Hypothalamus (tissue), 51 donors: ENCODE measurements around the gene CCDC141.
A peak's percentile ranks its signal among the peaks of the same experiment; 100 is the strongest.

Experiments
- DNase-seq, 51 donors: peaks; one replicate each; lab custom pipeline; 2025; lab: John Stamatoyannopoulos, UW

Gene CCDC141

DNA sequence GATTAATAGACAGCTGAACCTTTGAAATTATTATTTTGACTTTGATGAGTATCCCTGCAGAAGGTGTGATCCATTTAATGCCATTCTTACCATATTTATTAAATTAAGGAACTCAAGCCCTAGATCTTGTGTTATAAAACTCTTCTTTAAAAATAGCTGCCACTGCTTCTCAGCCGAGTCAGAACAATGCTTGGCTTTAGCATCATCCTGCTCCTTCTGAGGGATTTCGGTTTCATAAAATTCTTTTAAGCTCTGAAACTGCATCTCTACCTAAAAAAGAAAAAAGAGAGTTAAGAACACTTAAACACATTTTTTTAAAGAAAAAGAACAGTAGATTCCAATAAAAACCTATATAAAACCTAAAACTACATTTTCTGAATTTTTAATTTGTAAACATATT is 172.1 kb downstream of the CCDC141 start:
- DNase-seq: no peak

DNA sequence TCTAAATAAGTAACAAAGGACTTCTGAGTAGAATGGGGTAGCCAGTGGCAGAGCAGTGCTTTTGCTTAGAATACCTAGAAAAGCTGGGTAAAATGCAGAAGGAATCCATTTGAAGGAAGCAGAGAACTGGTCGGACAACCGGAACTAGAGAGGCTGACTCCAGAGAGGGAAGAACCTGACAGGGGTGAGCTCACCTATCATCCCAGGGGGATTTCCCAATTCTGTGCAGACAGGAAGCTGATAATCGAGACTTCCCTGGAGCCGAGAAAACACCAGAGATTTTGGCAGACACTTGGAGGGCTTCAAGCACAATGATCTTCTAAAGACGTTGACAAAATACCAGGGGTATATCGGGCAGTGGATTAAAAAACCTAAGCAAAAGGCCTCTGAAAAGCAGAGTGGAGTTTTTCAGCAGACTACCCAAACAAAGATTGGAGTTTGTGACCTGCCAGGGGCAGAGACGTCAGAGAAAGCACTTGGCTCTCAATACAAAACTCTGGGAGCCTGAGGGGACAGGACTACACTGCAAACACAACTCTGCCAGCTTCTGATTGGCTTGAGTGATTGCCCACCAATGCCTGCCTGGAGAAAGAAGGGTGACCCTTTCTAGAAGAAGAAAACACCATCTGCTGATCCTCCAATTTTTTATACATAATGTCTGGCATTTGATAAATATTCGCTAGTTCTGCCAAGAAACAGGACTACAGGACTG is 175.3 kb downstream of the CCDC141 start:
- DNase-seq: peak in 14 of 51 donors; percentile 6 to 56 (median 21)

DNA sequence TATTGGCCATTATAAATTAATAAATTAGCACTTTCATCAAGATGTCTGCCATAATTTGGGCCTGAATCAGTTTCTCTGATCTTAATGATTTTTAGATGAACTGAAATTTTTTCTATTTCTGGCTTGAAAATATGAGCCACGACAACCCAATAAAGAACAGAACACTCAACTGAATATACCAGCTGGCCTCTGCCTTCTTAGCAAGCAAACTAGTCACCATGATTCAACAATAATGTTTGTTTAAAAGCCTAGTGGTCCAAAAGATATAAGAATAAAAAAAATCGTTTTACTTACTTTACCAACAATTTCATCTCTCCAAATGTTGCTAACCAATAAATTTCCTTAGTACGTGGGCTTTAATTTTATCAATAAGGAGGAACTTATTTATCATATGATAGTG is 176.0 kb downstream of the CCDC141 start:
- DNase-seq: no peak

DNA sequence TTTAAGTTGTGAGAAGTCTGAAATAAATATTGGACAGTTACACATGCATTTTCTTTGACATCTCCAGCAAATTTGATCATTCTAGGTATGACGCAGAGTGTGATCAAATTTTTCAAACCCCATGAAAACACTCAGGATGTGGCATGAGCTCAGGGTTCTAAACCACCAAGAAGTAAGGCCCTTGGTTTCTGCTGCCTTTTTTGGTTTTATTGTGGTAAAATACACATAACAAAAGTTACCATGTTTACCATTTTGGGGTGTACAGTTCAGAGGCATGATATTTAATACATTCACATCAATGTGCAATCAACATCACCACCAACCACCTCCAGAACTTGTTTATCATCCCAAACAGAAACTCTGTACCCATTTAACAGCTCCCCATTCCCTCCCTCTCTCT is 178.4 kb downstream of the CCDC141 start:
- no peak for DNase-seq

DNA sequence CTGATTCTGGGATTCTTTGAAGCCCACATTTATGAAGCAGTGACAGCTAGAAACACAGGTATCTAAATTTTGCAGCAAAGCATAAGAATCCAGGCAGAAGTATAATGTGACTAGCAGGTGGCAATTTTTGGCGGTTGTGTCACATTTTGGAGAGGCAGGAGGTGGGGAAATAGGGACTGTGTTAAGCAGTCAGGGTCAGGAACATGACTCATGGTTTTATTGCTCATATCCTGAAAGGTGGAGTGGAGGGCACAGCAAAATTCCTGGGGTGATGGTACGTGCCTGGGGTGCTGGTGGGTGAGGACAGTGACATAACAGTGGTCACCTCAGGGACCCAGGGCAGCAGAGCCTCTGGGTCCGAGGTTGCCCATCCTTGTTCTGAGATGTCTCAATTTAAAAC is 179.2 kb downstream of the CCDC141 start:
- DNase-seq: no peak

DNA sequence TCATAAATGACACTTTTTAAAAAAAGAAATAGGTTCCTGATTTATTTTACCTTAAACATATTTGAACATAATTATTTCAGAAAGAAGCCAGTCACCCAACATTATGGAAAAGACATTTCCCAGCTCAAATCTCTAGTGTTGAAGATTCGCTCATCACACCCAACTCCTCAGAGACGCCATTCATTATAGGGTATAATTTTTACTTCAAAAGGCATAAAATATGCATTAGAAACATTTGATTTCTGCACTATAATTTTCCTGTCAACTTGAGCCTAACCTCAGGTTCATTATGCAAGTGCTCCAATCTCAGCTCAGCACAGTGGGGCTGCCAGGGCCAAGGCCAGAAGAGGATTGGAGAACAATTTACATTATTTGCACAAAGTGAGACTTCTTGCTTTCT is 183.9 kb downstream of the CCDC141 start:
- DNase-seq: no peak

DNA sequence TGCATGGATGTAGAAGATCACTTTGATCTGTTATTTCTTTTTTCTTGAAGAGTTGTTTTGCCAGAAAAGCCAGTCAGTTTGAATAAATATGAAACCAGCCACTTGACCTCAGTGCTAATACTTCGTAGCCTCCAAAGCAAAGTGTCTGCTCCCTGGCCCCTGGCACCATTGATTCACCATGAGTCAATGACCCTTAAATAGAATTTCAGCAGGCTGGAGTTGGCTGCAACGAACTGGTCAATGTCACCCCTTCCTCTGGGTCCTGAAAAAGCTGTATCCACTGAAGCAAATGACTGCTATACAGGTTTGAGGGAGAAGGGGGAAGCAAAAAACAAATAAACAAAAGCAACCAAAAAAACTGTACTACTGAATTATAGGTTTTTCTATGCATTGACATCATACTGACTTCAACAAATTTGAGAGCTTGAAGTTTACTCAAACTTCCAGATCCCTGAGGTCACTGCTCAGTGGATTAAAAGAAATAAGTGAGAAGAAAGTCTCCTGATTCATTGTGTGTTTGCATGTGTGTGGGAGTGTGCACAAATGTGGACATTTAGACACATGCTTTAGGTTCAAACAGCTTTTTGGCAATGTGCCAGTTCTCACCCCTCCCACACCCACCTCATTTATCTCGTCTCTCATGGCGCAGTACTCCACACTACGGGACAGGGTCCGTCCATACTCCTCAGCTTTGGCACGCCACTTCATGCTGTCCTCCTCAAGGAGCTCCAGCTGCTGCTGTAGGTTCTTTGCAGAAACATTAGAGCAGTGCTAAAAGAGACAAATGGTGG is 184.6 kb downstream of the CCDC141 start:
- no peak for DNase-seq

DNA sequence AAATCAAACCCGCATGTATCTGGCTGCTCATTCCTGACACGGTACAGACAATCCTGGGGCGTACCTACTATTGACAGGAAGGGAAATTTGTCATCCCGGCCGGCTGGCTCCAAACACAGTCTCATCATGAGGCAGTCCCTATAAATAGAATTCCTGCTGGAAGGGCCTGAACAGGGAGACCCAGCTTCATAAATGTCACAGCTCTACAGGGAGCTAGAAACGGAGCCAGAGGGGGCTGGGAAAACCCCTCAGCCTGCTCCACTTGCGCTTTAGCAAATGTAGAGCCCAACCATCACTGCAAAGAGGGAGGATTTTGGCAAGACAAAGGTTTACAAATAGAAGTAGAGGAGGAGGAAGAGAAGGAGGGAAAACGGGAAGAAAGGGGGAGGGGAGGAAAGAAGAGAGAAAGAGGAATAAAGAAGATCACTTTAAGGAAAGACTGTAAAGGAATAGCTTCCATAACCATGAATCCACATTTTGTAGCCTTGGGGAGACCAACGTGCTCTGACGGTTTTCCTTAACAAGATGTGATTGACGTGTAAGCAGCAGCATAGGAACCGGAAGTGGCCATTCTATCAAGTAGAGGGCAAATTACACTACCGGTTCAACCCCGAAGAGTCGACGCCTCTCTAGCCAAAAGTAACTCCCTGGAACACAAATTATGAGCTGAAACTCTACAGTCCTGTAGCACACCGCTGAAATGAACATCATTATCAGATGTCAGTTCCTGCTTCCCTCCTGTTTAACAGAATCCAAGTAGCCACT is 185.9 kb downstream of the CCDC141 start:
- DNase-seq: peak in 3 of 51 donors; percentile 1 to 4 (median 1)

DNA sequence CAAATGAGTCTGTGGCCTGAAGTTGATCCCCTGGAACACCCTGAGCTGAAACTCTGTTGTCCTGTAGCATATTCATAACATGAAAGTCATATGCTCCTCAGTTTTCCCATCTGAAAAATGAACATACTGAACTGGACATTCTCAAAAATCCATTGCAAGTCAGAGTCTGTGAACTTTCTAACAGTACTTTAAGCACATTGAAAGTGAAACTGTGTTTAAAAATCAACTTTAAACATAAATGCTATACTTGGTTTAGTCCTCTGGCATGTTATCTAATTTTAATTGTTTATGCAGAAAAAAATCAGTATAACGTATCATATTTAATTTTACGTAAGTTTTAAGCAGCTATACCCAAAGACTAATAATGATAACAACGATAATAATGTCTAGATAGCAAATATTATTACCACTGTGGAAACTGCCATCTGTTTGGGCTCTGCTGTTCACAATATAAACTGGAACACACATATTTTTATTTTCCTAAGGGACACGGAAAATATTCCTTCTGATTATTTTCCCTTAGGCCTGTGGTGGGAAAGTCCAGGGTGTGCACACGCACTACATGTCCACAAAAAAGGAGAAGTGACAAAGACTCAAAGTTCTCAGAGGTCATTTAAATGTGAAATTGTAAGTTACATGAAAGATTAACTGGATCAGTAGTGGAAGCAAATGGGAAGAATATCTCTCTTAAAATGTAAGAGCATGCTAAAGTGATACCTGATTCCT is 186.6 kb downstream of the CCDC141 start:
- DNase-seq: no peak

DNA sequence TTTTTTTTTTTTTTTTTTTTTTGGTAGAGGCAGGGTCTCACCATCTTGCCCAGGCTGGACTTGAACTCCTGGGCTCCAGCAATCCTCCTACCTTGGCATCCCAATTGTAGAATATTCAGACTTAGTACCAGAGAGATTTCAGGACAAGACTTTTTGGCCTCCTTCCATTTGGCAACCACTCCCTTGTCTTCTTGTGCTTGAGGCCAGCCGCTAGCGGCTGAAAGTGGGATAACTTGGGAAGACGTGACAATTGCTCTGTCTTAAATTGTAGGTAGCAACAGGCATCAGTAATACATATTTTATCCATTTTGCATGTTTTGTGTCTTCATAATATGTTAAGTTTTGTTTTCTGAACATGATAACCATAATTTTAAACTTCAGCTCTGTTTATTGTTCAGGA is 189.4 kb downstream of the CCDC141 start:
- DNase-seq: peak in 5 of 51 donors; percentile 4 to 12 (median 5)

DNA sequence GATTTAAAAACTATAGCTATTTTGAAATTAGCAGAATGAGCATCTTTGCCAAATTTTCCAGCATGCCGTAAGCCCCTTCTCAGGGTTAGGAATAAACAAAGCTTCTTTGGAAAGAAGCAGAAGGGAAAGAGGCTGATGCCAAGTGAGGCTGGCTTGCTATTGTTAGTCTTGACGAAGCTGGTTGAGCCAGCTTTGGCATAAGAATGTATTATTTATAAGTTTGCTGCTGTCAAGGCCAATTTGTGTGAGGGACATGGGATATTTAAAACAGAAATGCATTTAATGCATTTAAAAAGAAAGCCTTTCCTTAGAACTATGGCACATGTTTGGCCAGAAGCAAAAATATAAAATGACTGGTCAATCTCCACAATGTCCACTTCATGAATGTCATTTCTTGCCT is 190.2 kb downstream of the CCDC141 start:
- peak in 17 of 51 donors; percentile 0 to 54 (median 25) for DNase-seq

DNA sequence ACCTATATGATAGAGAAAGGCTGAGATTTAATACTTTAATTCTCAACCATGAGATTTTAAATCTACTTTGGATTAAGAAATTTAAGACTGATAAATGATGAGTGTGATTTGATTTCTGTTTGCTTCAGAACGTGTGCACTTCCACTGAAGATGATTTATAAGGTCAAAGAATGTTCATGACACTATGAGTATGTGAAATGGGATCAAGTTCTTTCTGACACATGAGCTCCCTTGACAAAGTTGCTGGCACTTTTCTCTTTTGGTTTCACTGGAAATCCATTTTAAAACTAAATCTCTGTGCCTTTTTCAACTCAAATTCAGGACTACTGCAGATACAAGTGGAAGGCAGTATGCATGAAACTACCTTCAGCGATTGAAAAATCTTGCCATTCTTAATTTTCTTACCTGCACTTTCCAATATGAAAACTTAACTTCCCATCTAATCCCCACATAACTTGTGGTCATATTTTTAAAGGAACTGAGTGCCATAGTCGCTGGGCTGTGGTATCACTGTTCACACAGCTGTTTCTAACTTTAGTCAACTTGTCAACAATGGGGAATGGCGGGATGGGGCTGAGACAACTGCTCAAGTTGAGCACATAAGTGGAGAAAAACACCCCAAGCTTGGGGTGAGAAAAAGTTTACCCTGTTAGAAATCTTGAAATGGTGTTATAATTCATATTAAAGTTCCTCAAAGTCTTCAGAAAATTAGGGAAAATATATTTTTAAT is 190.9 kb downstream of the CCDC141 start:
- DNase-seq: no peak

DNA sequence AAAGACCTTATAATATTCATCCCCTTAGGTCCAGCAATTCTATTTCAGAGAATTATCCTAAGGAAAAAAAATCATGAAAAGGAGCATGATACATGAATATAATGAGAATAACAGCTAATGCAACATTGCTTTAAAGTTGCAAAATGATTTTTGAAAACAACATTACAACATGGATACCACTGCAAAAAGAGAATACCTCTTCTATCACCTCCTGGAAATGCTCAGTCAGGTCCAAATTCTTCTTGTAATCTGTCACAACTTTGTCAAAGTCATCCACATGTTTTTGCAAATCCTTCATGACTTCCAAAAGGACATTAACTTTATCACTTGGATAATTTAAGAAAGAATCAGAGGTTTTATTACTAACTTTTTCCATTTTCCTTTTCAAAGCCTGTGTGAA is 194.8 kb downstream of the CCDC141 start:
- DNase-seq: no peak

DNA sequence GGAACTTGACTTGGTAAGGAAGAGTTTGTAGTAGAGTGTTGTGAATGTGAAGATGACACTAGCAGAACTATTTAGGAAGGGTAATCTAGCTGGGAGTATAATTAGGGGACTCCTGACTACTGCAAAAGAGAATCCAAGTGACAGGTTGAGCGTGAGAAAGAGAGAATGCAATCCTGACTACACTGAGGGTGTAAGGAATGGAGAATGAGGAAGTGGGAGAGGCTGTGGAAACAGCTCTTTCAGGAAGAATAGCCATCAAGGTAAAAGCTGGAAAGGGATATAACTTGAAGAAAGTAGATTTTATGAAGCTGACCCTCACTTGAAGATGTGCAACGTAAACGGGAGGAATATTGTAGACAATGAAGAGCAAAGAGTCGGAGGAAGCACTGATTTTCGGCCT is 201.6 kb downstream of the CCDC141 start:
- no peak for DNase-seq

DNA sequence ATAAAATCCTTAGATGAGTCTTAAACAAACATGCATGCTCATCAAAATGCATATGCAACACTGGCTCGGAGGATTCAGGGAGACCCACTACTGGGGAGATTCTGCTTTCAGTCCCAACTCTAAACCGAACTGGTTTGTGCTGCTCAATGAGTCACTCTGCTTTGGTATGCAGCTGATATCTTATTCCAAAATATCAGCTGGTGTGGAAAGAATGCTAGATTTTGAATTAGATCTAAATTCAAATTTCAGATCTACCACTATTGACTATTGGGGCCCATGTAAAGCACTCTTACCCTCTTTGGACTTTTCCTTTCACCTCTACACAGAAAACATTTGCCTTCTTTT is 203.5 kb downstream of the CCDC141 start:
- no peak for DNase-seq

DNA sequence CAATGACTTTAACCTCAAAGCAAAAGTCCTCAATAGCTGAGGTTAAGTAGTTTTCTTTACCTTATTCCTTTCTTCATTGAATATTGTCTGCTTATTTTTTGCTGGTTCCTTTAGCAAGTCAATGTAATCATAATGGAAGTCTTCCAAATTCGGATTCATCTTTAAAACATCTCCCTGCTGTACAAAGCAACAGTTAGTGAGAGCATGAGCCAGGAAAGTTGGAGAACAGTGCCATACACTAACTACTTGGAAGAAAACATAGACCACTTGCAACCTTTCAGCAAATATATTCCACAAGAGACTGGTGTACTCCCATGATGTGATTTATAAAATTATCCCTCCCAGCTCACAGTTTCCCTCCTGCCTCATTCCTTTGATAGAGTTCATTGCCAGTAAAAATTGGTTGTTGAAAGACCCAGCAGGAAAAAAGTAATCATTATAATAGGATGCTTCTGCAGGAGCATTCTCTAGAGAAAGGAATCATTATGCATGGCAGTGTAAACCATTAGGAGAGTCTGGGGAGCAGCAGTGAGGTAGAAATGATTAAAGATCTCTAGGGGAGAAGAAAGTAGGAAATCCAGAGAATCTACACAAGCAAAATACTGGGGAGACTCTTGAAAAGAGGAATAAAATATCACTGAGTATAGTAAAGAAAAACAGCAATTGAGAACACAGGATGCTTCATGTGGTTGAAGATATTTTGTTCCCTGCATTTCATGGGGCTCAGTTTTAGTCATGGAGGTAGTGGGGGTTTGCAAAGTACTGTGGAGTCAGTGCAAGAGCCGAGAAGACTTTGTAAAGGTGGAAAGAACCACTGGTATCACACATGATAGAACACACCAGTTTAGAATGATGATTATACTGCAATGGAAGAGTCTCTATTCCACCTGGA is 204.1 kb downstream of the CCDC141 start:
- DNase-seq: no peak

DNA sequence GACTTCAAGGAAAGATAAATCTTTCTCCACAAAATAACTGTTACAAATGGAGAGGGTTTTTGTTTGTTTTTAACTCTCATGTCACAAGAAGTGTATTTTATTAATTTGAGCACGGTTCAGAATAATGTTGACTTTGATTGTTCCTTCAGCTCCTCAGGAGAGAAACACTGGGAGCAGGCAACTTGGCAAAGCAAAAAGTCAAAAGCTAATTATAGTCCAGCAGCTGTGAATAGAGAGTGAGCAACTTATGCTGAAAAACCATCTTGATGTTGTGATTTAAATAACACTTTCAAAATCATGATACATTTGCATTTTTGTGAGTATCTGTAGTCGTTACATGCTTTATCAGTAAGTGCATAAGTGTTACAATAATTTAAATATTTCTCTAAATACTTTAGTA is 205.2 kb downstream of the CCDC141 start:
- no peak for DNase-seq

DNA sequence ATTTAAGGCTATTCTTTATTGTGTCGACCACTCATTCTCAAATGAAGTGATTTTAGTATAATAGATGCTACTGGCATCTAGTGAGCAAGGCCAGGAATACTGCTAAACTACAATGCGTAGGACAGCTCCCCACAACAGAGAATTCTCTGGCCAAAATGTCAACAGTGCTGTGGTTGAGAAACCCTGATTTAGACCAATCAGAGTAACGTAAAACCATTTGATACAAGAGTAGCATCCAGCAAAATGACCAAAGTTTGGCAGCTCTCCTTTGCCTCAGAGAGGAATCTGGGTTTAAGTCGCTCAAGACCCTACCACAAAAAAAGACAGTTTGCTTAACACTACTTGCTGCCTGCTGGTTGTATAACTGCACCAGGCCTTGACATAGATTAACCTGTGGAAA is 205.7 kb downstream of the CCDC141 start:
- no peak for DNase-seq

DNA sequence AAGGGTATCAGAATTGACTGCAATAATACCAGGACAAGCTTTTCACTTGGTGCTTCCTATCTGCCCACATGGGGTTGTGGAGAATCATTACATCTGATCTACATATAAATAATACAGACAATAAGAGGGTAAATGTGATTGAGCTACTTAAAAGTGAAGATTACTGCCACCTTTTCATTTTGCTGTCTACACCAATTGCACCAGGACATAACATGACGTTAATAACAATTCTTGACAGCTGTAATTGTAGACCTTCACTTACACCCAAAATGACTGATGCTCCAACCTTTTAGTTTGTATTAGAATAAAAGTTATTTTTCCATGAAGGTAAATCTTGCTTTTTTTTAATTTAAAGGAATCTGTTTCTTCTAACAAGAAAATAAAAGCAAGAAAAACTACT is 206.2 kb downstream of the CCDC141 start:
- no peak for DNase-seq
